Panc1 (cell line): ENCODE data around the gene SSBP2. TPM values are rescaled to one million over a fixed set of nuclear protein-coding genes. Genes with fewer than 3 reads are reported as not detected.

Experiments used
- ATAC-seq: fragments of 200-7000 bp; cut with Tn5 transposase; 2 replicates; pipeline ENCODE4 v1.9.1; 2020; ENCODE audit warnings: mild to moderate bottlenecking, moderate library complexity
- BruUV-seq: library from RNA; stranded (reverse); fragments of 400-500 nt; replicated peaks from 2 replicates; lab custom pipeline; 2021; lab: Mats Ljungman, UMichigan
- CTCF ChIA-PET: fragments of 300-600 bp; sonication (Branson Sonifier 250); formaldehyde crosslinking; loops from one replicate; lab custom pipeline; 2022; ENCODE audit warnings: antibody characterized with exemption; lab: Charles Lee
- POLR2A ChIA-PET: fragments of 300-600 bp; sonication (Branson Sonifier 250); formaldehyde crosslinking; loops from one replicate; lab custom pipeline; 2022; ENCODE audit warnings: antibody characterized with exemption; lab: Charles Lee
- DNase-seq: peaks from one replicate; pipeline ENCODE4 v3.0.0-alpha.2; 2010; ENCODE audit warnings: low read depth, low spot score
- H3K27ac ChIP-seq: 2 replicates; pipeline ENCODE4 v1.5.1; 2011; ENCODE audit warnings: mild to moderate bottlenecking, low read length, inconsistent platforms
- H3K27me3 ChIP-seq: fragments of 200-500 bp; sonication (Bioruptor generic); 2 replicates; pipeline ENCODE4 v1.6.0; 2014; ENCODE audit warnings: low read length, inconsistent platforms; ENCODE audit not compliant: control insufficient read depth, insufficient read depth
- H3K36me3 ChIP-seq: fragments of 200-500 bp; sonication (Bioruptor generic); 2 replicates; pipeline ENCODE4 v1.5.1; 2014; ENCODE audit warnings: inconsistent platforms, mild to moderate bottlenecking, low read length, moderate library complexity; ENCODE audit not compliant: control insufficient read depth, insufficient read depth
- H3K4me1 ChIP-seq: 2 replicates; pipeline ENCODE4 v1.5.1; 2011; ENCODE audit warnings: inconsistent platforms, mild to moderate bottlenecking, low read length, moderate library complexity; ENCODE audit not compliant: control insufficient read depth, insufficient read depth
- H3K4me3 ChIP-seq, 2 experiments: 2 replicates each; pipeline ENCODE4 v1.5.1; 2011 to 2012; ENCODE audit warnings: low read depth in 2 of 2, low read length in 2 of 2, mild to moderate bottlenecking in 2 of 2, inconsistent platforms in 1 of 2, moderate library complexity in 1 of 2
- H3K9me3 ChIP-seq: fragments of 200-500 bp; sonication (Bioruptor generic); 2 replicates; pipeline ENCODE4 v1.5.1; 2014; ENCODE audit warnings: low read depth, mild to moderate bottlenecking, inconsistent platforms, low read length, moderate library complexity; ENCODE audit not compliant: control insufficient read depth, insufficient read depth
- POLR2AphosphoS5 ChIP-seq: IDR thresholded peaks from 2 replicates; pipeline ENCODE4 v1.6.1; 2012; ENCODE audit warnings: mild to moderate bottlenecking, low read depth, low read length, moderate library complexity
- SIN3A ChIP-seq: IDR thresholded peaks from 2 replicates; pipeline ENCODE4 v1.6.1; 2012; ENCODE audit warnings: low read depth, mild to moderate bottlenecking, low read length, moderate library complexity, borderline replicate concordance; ENCODE audit not compliant: insufficient read depth
- TCF7L2 ChIP-seq: IDR thresholded peaks from 2 replicates; pipeline ENCODE4 v1.6.1; 2011; ENCODE audit warnings: mild to moderate bottlenecking, low read depth, low read length, inconsistent platforms
- in situ Hi-C: cut with HindIII; loops from 2 replicates; pipeline ENCODE4 v1.10.0; 2016; ENCODE audit warnings: low sequenced_read_pairs, low pct_unique_long_range_greater_than_20kb
- intact Hi-C: fragments of 100-400 bp; cut with micrococcal nuclease; formaldehyde crosslinking; loops from one replicate; pipeline ENCODE4 v1.10.0; 2022; ENCODE audit not compliant: unreplicated experiment
- total RNA-seq: library from RNA; stranded (reverse); gene quantifications from one replicate; pipeline ENCODE4 v1.2.1, GENCODE V29; 2021; ENCODE audit not compliant: unreplicated experiment
- TF ChIP-seq, protein P1 (sequence below), 2 experiments: IDR thresholded peaks; 2 replicates each; pipeline ENCODE4 v1.6.1; 2011 to 2012; ENCODE audit warnings: low read depth in 2 of 2, control low read depth in 1 of 2, low read length in 1 of 2, mild to moderate bottlenecking in 1 of 2, moderate library complexity in 1 of 2; ENCODE audit not compliant: insufficient read depth in 1 of 2
- TF ChIP-seq, protein P2 (sequence below): fragments of 450-650 bp; IDR thresholded peaks from 2 replicates; pipeline ENCODE4 v1.5.1; 2017; ENCODE audit warnings: mild to moderate bottlenecking

The SSBP2 gene
- total RNA-seq, 1 experiment from 2014 or later = 16.3 TPM

DNA sequence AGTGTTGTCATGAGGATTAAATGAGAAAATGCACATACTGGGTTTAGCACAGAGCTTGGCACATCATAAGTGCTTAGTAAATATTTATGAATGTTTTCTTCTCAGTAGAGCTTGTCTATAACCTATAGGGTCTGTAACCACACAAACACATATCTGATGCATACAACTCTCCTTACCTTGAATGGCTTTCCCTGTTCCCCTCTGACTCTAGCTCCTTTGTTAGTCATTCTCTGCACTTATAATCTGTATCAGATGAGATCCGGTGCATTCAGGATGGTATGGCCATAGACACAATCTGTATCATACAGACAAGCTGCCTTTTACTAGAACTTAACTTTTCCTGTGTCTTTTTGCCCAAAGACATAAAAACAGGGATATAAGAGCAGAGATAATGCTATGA lies 11.1 kb upstream of the SSBP2 start:
- ATAC-seq (no peak), DNase-seq (no peak)
- no peak for TF ChIP-seq TCF7L2
- no peak for TF ChIP-seq SIN3A
- TF ChIP-seq, protein P1, sequence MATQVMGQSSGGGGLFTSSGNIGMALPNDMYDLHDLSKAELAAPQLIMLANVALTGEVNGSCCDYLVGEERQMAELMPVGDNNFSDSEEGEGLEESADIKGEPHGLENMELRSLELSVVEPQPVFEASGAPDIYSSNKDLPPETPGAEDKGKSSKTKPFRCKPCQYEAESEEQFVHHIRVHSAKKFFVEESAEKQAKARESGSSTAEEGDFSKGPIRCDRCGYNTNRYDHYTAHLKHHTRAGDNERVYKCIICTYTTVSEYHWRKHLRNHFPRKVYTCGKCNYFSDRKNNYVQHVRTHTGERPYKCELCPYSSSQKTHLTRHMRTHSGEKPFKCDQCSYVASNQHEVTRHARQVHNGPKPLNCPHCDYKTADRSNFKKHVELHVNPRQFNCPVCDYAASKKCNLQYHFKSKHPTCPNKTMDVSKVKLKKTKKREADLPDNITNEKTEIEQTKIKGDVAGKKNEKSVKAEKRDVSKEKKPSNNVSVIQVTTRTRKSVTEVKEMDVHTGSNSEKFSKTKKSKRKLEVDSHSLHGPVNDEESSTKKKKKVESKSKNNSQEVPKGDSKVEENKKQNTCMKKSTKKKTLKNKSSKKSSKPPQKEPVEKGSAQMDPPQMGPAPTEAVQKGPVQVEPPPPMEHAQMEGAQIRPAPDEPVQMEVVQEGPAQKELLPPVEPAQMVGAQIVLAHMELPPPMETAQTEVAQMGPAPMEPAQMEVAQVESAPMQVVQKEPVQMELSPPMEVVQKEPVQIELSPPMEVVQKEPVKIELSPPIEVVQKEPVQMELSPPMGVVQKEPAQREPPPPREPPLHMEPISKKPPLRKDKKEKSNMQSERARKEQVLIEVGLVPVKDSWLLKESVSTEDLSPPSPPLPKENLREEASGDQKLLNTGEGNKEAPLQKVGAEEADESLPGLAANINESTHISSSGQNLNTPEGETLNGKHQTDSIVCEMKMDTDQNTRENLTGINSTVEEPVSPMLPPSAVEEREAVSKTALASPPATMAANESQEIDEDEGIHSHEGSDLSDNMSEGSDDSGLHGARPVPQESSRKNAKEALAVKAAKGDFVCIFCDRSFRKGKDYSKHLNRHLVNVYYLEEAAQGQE (IDR thresholded peaks at IDR 0.05; ENCODE audit: insufficient read depth in 1 of 2, low read depth in 2 of 2, low read length in 1 of 2) = no peak
- no peak for TF ChIP-seq POLR2AphosphoS5
- TF ChIP-seq, protein P2, sequence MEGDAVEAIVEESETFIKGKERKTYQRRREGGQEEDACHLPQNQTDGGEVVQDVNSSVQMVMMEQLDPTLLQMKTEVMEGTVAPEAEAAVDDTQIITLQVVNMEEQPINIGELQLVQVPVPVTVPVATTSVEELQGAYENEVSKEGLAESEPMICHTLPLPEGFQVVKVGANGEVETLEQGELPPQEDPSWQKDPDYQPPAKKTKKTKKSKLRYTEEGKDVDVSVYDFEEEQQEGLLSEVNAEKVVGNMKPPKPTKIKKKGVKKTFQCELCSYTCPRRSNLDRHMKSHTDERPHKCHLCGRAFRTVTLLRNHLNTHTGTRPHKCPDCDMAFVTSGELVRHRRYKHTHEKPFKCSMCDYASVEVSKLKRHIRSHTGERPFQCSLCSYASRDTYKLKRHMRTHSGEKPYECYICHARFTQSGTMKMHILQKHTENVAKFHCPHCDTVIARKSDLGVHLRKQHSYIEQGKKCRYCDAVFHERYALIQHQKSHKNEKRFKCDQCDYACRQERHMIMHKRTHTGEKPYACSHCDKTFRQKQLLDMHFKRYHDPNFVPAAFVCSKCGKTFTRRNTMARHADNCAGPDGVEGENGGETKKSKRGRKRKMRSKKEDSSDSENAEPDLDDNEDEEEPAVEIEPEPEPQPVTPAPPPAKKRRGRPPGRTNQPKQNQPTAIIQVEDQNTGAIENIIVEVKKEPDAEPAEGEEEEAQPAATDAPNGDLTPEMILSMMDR = no peak
- intact Hi-C loops = no loop called here
- ChIA-PET CTCF (interaction anchor here (0.5 kb wide), 1 partner anchor 468 kb away, joined by 7 read pairs; no protein-coding TSS in a partner anchor), POLR2A (no interaction called here)
- no peak overlapping the region for H3K27ac ChIP-seq
- H3K4me3 ChIP-seq = no peak overlapping the region
- in situ Hi-C loops = no loop called here
- BruUV-seq = no TSS peak
- H3K36me3 ChIP-seq = no peaks in the 10 kb centered on the region
- no peaks in the 10 kb centered on the region for H3K4me1 ChIP-seq
- H3K9me3 ChIP-seq = no peaks in the 10 kb centered on the region
- no peaks in the 10 kb centered on the region for H3K27me3 ChIP-seq

DNA sequence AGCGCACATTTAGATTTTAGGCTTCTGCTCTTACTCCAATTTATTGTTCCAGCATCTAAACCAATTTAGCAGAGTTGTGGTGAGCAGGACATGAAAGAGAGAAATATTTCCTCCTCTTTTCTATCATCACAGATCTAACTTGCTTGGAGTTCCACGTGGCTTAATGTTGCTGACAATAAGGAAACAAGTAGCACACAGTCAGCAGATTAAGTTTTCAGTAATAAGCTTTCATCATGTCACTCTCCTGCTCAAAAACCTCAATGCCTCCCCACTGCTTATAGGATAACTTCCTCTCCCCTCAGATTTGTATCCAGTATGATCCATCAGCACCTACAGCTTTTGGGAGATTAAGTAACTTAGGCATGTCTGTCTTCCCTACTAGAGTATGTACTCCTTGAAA lies 10.4 kb upstream of the SSBP2 start:
- Histone ChIP-seq H3K4me1 (no peaks in the 10 kb centered on the region), H3K9me3 (no peaks in the 10 kb centered on the region), H3K27ac (no peak overlapping the region), H3K36me3 (no peaks in the 10 kb centered on the region), H3K4me3 (no peak overlapping the region), H3K27me3 (no peaks in the 10 kb centered on the region)
- TF ChIP-seq TCF7L2 (no peak), SIN3A (no peak), POLR2AphosphoS5 (no peak)
- TF ChIP-seq, protein P1 (IDR thresholded peaks at IDR 0.05; ENCODE audit: insufficient read depth in 1 of 2, low read depth in 2 of 2, low read length in 1 of 2) = no peak
- TF ChIP-seq, protein P2 = no peak
- in situ Hi-C loops (no loop called here), intact Hi-C loops (no loop called here)
- no TSS peak for BruUV-seq
- ATAC-seq = no peak
- ChIA-PET CTCF (interaction anchor here (0.5 kb wide), 1 partner anchor 469 kb away, joined by 7 read pairs; no protein-coding TSS in a partner anchor), POLR2A (no interaction called here)
- no peak for DNase-seq
